ENCODE results near the gene TNK1.

The TNK1 gene

GRCh38 chr17:7404737-7405349 is 24.0 kb downstream of the TNK1 start:
- no peak for TF ChIP-seq CTCF (IDR thresholded peaks at IDR 0.05; ENCODE audit: low read depth, low read length)
- DNase-seq (ENCODE audit: extremely low read depth, low read depth) = no peak

- DNase-seq (ENCODE audit: extremely low read depth, low read depth) = no peak
- TF ChIP-seq CTCF (IDR thresholded peaks at IDR 0.05; ENCODE audit: low read depth, low read length) = no peak
Observed at GRCh38 chr17:7405350-7406234, 24.7 kb downstream of the TNK1 start.

- TF ChIP-seq CTCF (IDR thresholded peaks at IDR 0.05; ENCODE audit: low read depth, low read length) = no peak
- DNase-seq (ENCODE audit: extremely low read depth, low read depth) = no peak
Observed at GRCh38 chr17:7406235-7406825, 25.4 kb downstream of the TNK1 start.

GRCh38 chr17:7407082-7407481 is 26.2 kb downstream of the TNK1 start:
- no peak for DNase-seq (ENCODE audit: extremely low read depth, low read depth)
- no peak for TF ChIP-seq CTCF (IDR thresholded peaks at IDR 0.05; ENCODE audit: low read depth, low read length)

GRCh38 chr17:7407485-7408251 is 26.8 kb downstream of the TNK1 start, which contains the start of gene NLGN2:
NLGN2 (plus strand) TSS chr17:7407845; CDS start chr17:7408256, 411 bp downstream.
- DNase-seq (ENCODE audit: extremely low read depth, low read depth) = no peak
- no peak for TF ChIP-seq CTCF (IDR thresholded peaks at IDR 0.05; ENCODE audit: low read depth, low read length)

- DNase-seq (ENCODE audit: extremely low read depth, low read depth) = no peak
- no peak for TF ChIP-seq CTCF (IDR thresholded peaks at IDR 0.05; ENCODE audit: low read depth, low read length)
Observed at GRCh38 chr17:7408252-7408727, 27.4 kb downstream of the TNK1 start.
